Measurements from ENCODE around the gene ADD1. TPM values are rescaled to one million over a fixed set of nuclear protein-coding genes. Genes with fewer than 3 reads are reported as not detected.
A peak's percentile ranks its signal among the peaks of the same experiment; 100 is the strongest.

ADD1 gene
- total and polyA plus RNA-seq, 2 experiments from 2014 or later = 175 to 219 TPM

GRCh38 chr4:2857349-2857927 lies 13.8 kb downstream of the ADD1 start:
- H4K20me1 ChIP-seq (ENCODE audit: insufficient read depth) = peaks cover 49% of the 10 kb centered on the region
- no peak for DNase-seq
- H3K4me2 ChIP-seq (ENCODE audit: unreplicated experiment) = no peak overlapping the region
- H2AFZ ChIP-seq = no peak overlapping the region
- H3K4me1 ChIP-seq (ENCODE audit: insufficient read depth) = peaks cover 42% of the 10 kb centered on the region
- H3K36me3 ChIP-seq (ENCODE audit: low read depth) = peaks cover 22% of the 10 kb centered on the region; the same call in 1 of the 2 replicates
- no peaks in the 10 kb centered on the region for H3K9me3 ChIP-seq (ENCODE audit: low read depth)
- WGBS, 2 experiments (ENCODE audit: low coverage in 1 of 2, low lambda C conversion rate in 2 of 2, missing lambda C conversion rate in 2 of 2) = 97 to 100% methylated on average over 5 of the region's 5 CpGs
- H3K9ac ChIP-seq = no peak overlapping the region
- no peaks in the 10 kb centered on the region for H3K27me3 ChIP-seq (replicated peaks; ENCODE audit: insufficient read depth)
- peaks cover 100% of the 10 kb centered on the region for H3K79me2 ChIP-seq (ENCODE audit: insufficient read depth)
- no peak overlapping the region for H3K4me3 ChIP-seq
- H3K9me2 ChIP-seq (ENCODE audit: insufficient read depth) = no peaks in the 10 kb centered on the region
- in situ Hi-C loops (cut with MboI) = no loop called here
- H3K27ac ChIP-seq = no peak overlapping the region
- TF ChIP-seq EZH2phosphoT487 (IDR thresholded peaks at IDR 0.05; ENCODE audit: insufficient read depth, low read depth) (no peak), EZH2 (IDR thresholded peaks at IDR 0.05; ENCODE audit: insufficient read depth, poor library complexity, severe bottlenecking) (no peak)
- peaks cover 27% of the 10 kb centered on the region for H3F3A ChIP-seq (ENCODE audit: insufficient read depth)

DNA sequence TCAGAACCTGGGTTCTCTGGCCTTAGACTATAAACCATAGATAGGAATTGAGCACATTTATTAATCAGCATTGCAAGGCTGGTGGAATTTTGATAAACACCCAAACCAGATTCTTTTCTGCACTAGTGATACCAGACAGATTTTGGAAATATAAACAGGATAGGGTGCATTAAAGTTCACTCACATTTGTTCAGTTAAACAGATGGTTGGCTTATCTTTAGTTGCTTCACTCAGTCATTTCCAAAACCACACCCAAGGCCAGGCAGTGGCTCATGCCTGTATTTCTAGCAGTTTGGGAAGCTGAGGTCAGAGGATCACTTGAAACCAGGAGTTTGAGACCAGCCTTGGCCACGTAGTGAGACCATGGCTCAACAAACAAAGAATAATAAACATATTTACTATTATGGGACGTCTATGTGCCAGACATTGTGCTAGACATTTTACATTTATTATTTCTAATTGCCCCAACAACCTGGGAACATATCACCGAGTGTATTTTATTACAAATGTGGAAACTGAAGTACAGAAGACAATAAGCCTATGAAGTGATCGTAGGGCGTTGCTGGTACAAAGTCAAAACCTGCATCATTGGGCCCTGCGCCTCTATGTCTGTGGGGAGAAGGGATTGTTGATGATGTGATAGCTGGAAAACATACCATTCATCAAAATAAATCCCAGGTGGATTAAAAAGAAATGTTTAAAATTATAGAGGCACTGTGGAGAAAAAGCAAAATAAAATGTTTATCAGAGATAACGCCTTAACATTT lies 15.0 kb downstream of the ADD1 start:
- no peaks in the 10 kb centered on the region for H3K27me3 ChIP-seq (replicated peaks; ENCODE audit: insufficient read depth)
- H3K9me2 ChIP-seq (ENCODE audit: insufficient read depth) = no peaks in the 10 kb centered on the region
- H3K4me3 ChIP-seq = no peak overlapping the region
- peaks cover 33% of the 10 kb centered on the region for H3F3A ChIP-seq (ENCODE audit: insufficient read depth)
- no peak overlapping the region for H2AFZ ChIP-seq
- 76 to 80% methylated on average over 7 of the region's 7 CpGs for WGBS, 2 experiments (ENCODE audit: low coverage in 1 of 2, low lambda C conversion rate in 2 of 2, missing lambda C conversion rate in 2 of 2)
- in situ Hi-C loops (cut with MboI) = no loop called here
- H4K20me1 ChIP-seq (ENCODE audit: insufficient read depth) = peaks cover 52% of the 10 kb centered on the region
- H3K4me1 ChIP-seq (ENCODE audit: insufficient read depth) = peaks cover 43% of the 10 kb centered on the region
- peak; percentile 67 for DNase-seq
- no peaks in the 10 kb centered on the region for H3K9me3 ChIP-seq (ENCODE audit: low read depth)
- H3K27ac ChIP-seq = peak overlapping the region; percentile 59
- peaks cover 21% of the 10 kb centered on the region; the same call in 1 of the 2 replicates for H3K36me3 ChIP-seq (ENCODE audit: low read depth)
- H3K79me2 ChIP-seq (ENCODE audit: insufficient read depth) = peaks cover 100% of the 10 kb centered on the region
- H3K4me2 ChIP-seq (ENCODE audit: unreplicated experiment) = peak overlapping the region; percentile 29
- TF ChIP-seq EZH2phosphoT487 (IDR thresholded peaks at IDR 0.05; ENCODE audit: insufficient read depth, low read depth) (no peak), EZH2 (IDR thresholded peaks at IDR 0.05; ENCODE audit: insufficient read depth, poor library complexity, severe bottlenecking) (no peak)
- peak overlapping the region; percentile 54; the same call in 1 of the 2 replicates for H3K9ac ChIP-seq

GRCh38 chr4:2859514-2859913 lies 15.9 kb downstream of the ADD1 start:
- Histone ChIP-seq H3K4me2 (ENCODE audit: unreplicated experiment) (no peak overlapping the region), H3K9me2 (ENCODE audit: insufficient read depth) (no peaks in the 10 kb centered on the region), H3K4me3 (no peak overlapping the region), H3K4me1 (ENCODE audit: insufficient read depth) (peaks cover 43% of the 10 kb centered on the region), H4K20me1 (ENCODE audit: insufficient read depth) (peaks cover 55% of the 10 kb centered on the region), H3K9me3 (ENCODE audit: low read depth) (no peaks in the 10 kb centered on the region), H3F3A (ENCODE audit: insufficient read depth) (peaks cover 34% of the 10 kb centered on the region), H3K36me3 (ENCODE audit: low read depth) (peaks cover 12% of the 10 kb centered on the region; the same call in 1 of the 2 replicates), H3K79me2 (ENCODE audit: insufficient read depth) (peaks cover 100% of the 10 kb centered on the region), H3K9ac (no peak overlapping the region), H3K27me3 (replicated peaks; ENCODE audit: insufficient read depth) (no peaks in the 10 kb centered on the region), H3K27ac (no peak overlapping the region), H2AFZ (no peak overlapping the region)
- no peak for DNase-seq
- in situ Hi-C loops (cut with MboI) = no loop called here
- TF ChIP-seq EZH2 (IDR thresholded peaks at IDR 0.05; ENCODE audit: insufficient read depth, poor library complexity, severe bottlenecking) = no peak
- no peak for TF ChIP-seq EZH2phosphoT487 (IDR thresholded peaks at IDR 0.05; ENCODE audit: insufficient read depth, low read depth)
- WGBS, 2 experiments (ENCODE audit: low coverage in 1 of 2, low lambda C conversion rate in 2 of 2, missing lambda C conversion rate in 2 of 2) = 97 to 98% methylated on average over 3 of the region's 3 CpGs

GRCh38 chr4:2860391-2861348 lies 17.0 kb downstream of the ADD1 start:
- Histone ChIP-seq H3K79me2 (ENCODE audit: insufficient read depth) (peaks cover 100% of the 10 kb centered on the region), H4K20me1 (ENCODE audit: insufficient read depth) (peaks cover 48% of the 10 kb centered on the region), H3F3A (ENCODE audit: insufficient read depth) (peaks cover 39% of the 10 kb centered on the region), H3K36me3 (ENCODE audit: low read depth) (0 out of 2 replicates have a peak, but pooled peaks cover under 1% of the 10 kb centered on the region), H3K4me1 (ENCODE audit: insufficient read depth) (peaks cover 43% of the 10 kb centered on the region), H3K4me2 (ENCODE audit: unreplicated experiment) (no peak overlapping the region), H3K27me3 (replicated peaks; ENCODE audit: insufficient read depth) (no peaks in the 10 kb centered on the region), H3K4me3 (no peak overlapping the region), H3K9me2 (ENCODE audit: insufficient read depth) (no peaks in the 10 kb centered on the region), H3K27ac (no peak overlapping the region), H2AFZ (no peak overlapping the region), H3K9ac (no peak overlapping the region), H3K9me3 (ENCODE audit: low read depth) (no peaks in the 10 kb centered on the region)
- DNase-seq = no peak
- in situ Hi-C loops (cut with MboI) = no loop called here
- WGBS, 2 experiments (ENCODE audit: low coverage in 1 of 2, low lambda C conversion rate in 2 of 2, missing lambda C conversion rate in 2 of 2) = 89 to 92% methylated on average over 6 of the region's 6 CpGs
- TF ChIP-seq EZH2 (IDR thresholded peaks at IDR 0.05; ENCODE audit: insufficient read depth, poor library complexity, severe bottlenecking) (no peak), EZH2phosphoT487 (IDR thresholded peaks at IDR 0.05; ENCODE audit: insufficient read depth, low read depth) (no peak)

All from GM23248 (cell line).